H9 (cell line): Measurements from ENCODE around the gene EIF4G2. TPM values are rescaled to one million over a fixed set of nuclear protein-coding genes. Genes with fewer than 3 reads are reported as not detected.
"Not testable (repeated sequence)": the region's sequence is repeated elsewhere in the genome, so short reads cannot be mapped to it uniquely, and the experiment has no call there.

Experiments used
- DNase-seq: peaks from one replicate; pipeline ENCODE4 v3.0.0-alpha.2; 2017
- H2AFZ ChIP-seq: one replicate; pipeline ENCODE4 v1.6.1; 2013; ENCODE audit warnings: mild to moderate bottlenecking, low read length, control low read depth, moderate library complexity
- H2AK5ac ChIP-seq: 2 replicates; pipeline ENCODE4 v1.6.1; 2013; ENCODE audit warnings: low read length, control low read depth, mixed read lengths; ENCODE audit not compliant: insufficient read length
- H2BK120ac ChIP-seq: one replicate; pipeline ENCODE4 v1.6.1; 2013; ENCODE audit warnings: low read depth, mild to moderate bottlenecking, low read length, control low read depth, inconsistent platforms; ENCODE audit not compliant: poor library complexity, severe bottlenecking
- H2BK12ac ChIP-seq: 2 replicates; pipeline ENCODE4 v1.6.1; 2013; ENCODE audit warnings: low read length, control low read depth, mixed read lengths, low read depth; ENCODE audit not compliant: insufficient read length
- H2BK15ac ChIP-seq: 2 replicates; pipeline ENCODE4 v1.6.1; 2013; ENCODE audit warnings: low read depth, low read length, control low read depth
- H2BK20ac ChIP-seq: one replicate; pipeline ENCODE4 v1.6.1; 2013; ENCODE audit warnings: low read depth, mild to moderate bottlenecking, low read length, control low read depth, inconsistent platforms; ENCODE audit not compliant: poor library complexity, severe bottlenecking
- H2BK5ac ChIP-seq: 2 replicates; pipeline ENCODE4 v1.6.1; 2013; ENCODE audit warnings: low read length, control low read depth, mixed read lengths; ENCODE audit not compliant: insufficient read length
- H3K14ac ChIP-seq: 2 replicates; pipeline ENCODE4 v1.6.1; 2013; ENCODE audit warnings: low read length, control low read depth; ENCODE audit not compliant: insufficient read depth
- H3K18ac ChIP-seq: 2 replicates; pipeline ENCODE4 v1.6.1; 2013; ENCODE audit warnings: low read depth, mild to moderate bottlenecking, mixed read lengths, low read length, control low read depth; ENCODE audit not compliant: insufficient read length
- H3K23ac ChIP-seq: 2 replicates; pipeline ENCODE4 v1.6.1; 2013; ENCODE audit warnings: low read length, control low read depth, mixed read lengths, low read depth; ENCODE audit not compliant: insufficient read length
- H3K23me2 ChIP-seq: 2 replicates; pipeline ENCODE4 v1.6.1; 2013; ENCODE audit warnings: low read depth, mild to moderate bottlenecking, mixed read lengths, low read length, control low read depth; ENCODE audit not compliant: insufficient read length, poor library complexity, severe bottlenecking
- H3K27ac ChIP-seq: 2 replicates; pipeline ENCODE4 v1.5.1; 2013; ENCODE audit warnings: low read length, control low read depth, mixed read lengths, low read depth; ENCODE audit not compliant: insufficient read length
- H3K27me3 ChIP-seq: 2 replicates; pipeline ENCODE4 v1.6.1; 2013; ENCODE audit warnings: low read length, control low read depth, inconsistent platforms; ENCODE audit not compliant: insufficient read depth
- H3K4ac ChIP-seq: 2 replicates; pipeline ENCODE4 v1.6.1; 2013; ENCODE audit warnings: low read depth, mild to moderate bottlenecking, control low read depth, inconsistent platforms, low read length, moderate library complexity
- H3K4me1 ChIP-seq: 2 replicates; pipeline ENCODE4 v1.6.1; 2013; ENCODE audit warnings: low read length, control low read depth, inconsistent platforms; ENCODE audit not compliant: insufficient read depth
- H3K4me2 ChIP-seq: 2 replicates; pipeline ENCODE4 v1.6.1; 2013; ENCODE audit warnings: low read length, control low read depth, mixed read lengths; ENCODE audit not compliant: insufficient read length, insufficient read depth
- H3K56ac ChIP-seq: 2 replicates; pipeline ENCODE4 v1.6.1; 2013; ENCODE audit warnings: low read depth, mild to moderate bottlenecking, mixed read lengths, low read length, control low read depth; ENCODE audit not compliant: insufficient read length
- H3K79me1 ChIP-seq: 2 replicates; pipeline ENCODE4 v1.6.1; 2013; ENCODE audit warnings: low read depth, mild to moderate bottlenecking, moderate library complexity, low read length, control low read depth, inconsistent platforms; ENCODE audit not compliant: insufficient read depth, poor library complexity, severe bottlenecking
- H3K79me2 ChIP-seq: 2 replicates; pipeline ENCODE4 v1.6.1; 2013; ENCODE audit warnings: low read length, control low read depth, inconsistent platforms; ENCODE audit not compliant: insufficient read depth
- H3K9ac ChIP-seq: 2 replicates; pipeline ENCODE4 v1.6.1; 2013; ENCODE audit warnings: low read length, control low read depth, mixed read lengths; ENCODE audit not compliant: insufficient read length; ENCODE audit errors: extremely low read depth
- H3K9me3 ChIP-seq: one replicate; pipeline ENCODE4 v1.6.1; 2013; ENCODE audit warnings: low read depth, low read length, inconsistent platforms; ENCODE audit not compliant: control insufficient read depth
- H3T11ph ChIP-seq: one replicate; pipeline ENCODE4 v1.6.1; 2013; ENCODE audit warnings: mild to moderate bottlenecking, low read length, control low read depth, inconsistent platforms
- H4K20me1 ChIP-seq: one replicate; pipeline ENCODE4 v1.6.1; 2013; ENCODE audit not compliant: control insufficient read depth, insufficient read length, insufficient read depth
- H4K5ac ChIP-seq: 2 replicates; pipeline ENCODE4 v1.6.1; 2013; ENCODE audit warnings: low read depth, mild to moderate bottlenecking, mixed read lengths, low read length, control low read depth; ENCODE audit not compliant: insufficient read length
- H4K8ac ChIP-seq: replicated peaks from 2 replicates; pipeline ENCODE4 v1.6.1; 2013; ENCODE audit warnings: low read length, control low read depth, mixed read lengths, low read depth; ENCODE audit not compliant: insufficient read length
- H4K91ac ChIP-seq: 2 replicates; pipeline ENCODE4 v1.6.1; 2013; ENCODE audit warnings: low read depth, mild to moderate bottlenecking, moderate library complexity, mixed read lengths, low read length, control low read depth; ENCODE audit not compliant: insufficient read length
- H3K27ac Mint-ChIP-seq, 3 experiments: 2 replicates in 2 of 3; 3 replicates in 1 of 3; pipeline ENCODE4 v1.8.0; 2020 to 2021; ENCODE audit warnings: mixed read lengths in 3 of 3, mild to moderate bottlenecking in 1 of 3, moderate library complexity in 1 of 3
- H3K27me3 Mint-ChIP-seq: 2 replicates; pipeline ENCODE4 v1.8.0; 2021; ENCODE audit warnings: low read depth, mild to moderate bottlenecking, moderate library complexity, mixed read lengths
- H3K36me3 Mint-ChIP-seq, 3 experiments: 2 replicates in 2 of 3; 3 replicates in 1 of 3; pipeline ENCODE4 v1.8.0; 2020 to 2021; ENCODE audit warnings: low read depth in 3 of 3, mixed read lengths in 3 of 3; ENCODE audit not compliant: insufficient read depth in 1 of 3
- H3K4me1 Mint-ChIP-seq, 2 experiments: 2 replicates each; pipeline ENCODE4 v1.8.0; 2020; ENCODE audit warnings: mixed read lengths in 2 of 2
- H3K4me3 Mint-ChIP-seq, 2 experiments: 2 replicates in 1 of 2; 3 replicates in 1 of 2; pipeline ENCODE4 v1.8.0; 2020 to 2021; ENCODE audit warnings: mild to moderate bottlenecking in 2 of 2, mixed read lengths in 2 of 2, moderate library complexity in 1 of 2
- H3K9me3 Mint-ChIP-seq, 2 experiments: 2 replicates in 1 of 2; 3 replicates in 1 of 2; pipeline ENCODE4 v1.8.0; 2020; ENCODE audit warnings: mild to moderate bottlenecking in 2 of 2, mixed read lengths in 2 of 2, moderate library complexity in 1 of 2
- WGBS: extraction: QIAGEN DNeasy Blood & Tissue Kit; methylation state at CpG from one replicate; pipeline ENCODE4 v1.1.7; 2013; ENCODE audit warnings: missing lambda C conversion rate, low lambda C conversion rate, mixed read lengths; ENCODE audit not compliant: insufficient read length; ENCODE audit errors: extremely low coverage; 5-methylcytosine and 5-hydroxymethylcytosine counted together
- total RNA-seq: library from RNA; stranded (reverse); gene quantifications from 2 replicates; pipeline ENCODE4 v1.2.1, GENCODE V29; 2021
- TF ChIP-seq, protein P1 (sequence below): fragments of 200-600 bp; sonication (generic); conservative IDR thresholded peaks from 3 replicates; pipeline ENCODE4 v1.8.0; 2021; ENCODE audit warnings: antibody characterized with exemption, mild to moderate bottlenecking

EIF4G2 gene
- total RNA-seq, 1 experiment from 2014 or later: 1,013 TPM

DNA sequence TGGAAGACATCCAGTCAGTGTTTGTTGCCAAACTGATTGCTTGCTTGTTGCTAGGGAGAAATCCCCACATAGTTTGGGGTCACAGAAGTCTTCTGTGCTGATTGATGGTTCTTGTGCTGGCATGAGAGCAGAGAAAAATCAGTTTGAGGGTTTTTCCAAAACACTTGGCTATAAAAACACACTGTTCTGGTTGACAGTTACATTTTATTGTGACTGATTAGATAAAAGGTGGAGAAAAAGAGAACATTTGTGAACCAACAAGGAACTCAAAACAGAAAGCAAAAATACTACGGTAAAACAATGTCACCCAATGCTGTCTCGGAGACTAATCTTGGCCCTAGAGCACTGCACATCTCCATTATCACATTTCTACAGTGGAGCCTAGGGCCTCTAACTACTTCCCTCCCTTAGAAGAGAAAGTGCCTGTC, 14.4 kb upstream of the EIF4G2 start:
- TF ChIP-seq, protein P1, sequence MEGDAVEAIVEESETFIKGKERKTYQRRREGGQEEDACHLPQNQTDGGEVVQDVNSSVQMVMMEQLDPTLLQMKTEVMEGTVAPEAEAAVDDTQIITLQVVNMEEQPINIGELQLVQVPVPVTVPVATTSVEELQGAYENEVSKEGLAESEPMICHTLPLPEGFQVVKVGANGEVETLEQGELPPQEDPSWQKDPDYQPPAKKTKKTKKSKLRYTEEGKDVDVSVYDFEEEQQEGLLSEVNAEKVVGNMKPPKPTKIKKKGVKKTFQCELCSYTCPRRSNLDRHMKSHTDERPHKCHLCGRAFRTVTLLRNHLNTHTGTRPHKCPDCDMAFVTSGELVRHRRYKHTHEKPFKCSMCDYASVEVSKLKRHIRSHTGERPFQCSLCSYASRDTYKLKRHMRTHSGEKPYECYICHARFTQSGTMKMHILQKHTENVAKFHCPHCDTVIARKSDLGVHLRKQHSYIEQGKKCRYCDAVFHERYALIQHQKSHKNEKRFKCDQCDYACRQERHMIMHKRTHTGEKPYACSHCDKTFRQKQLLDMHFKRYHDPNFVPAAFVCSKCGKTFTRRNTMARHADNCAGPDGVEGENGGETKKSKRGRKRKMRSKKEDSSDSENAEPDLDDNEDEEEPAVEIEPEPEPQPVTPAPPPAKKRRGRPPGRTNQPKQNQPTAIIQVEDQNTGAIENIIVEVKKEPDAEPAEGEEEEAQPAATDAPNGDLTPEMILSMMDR: no peak
- H2BK5ac ChIP-seq: no peak overlapping the region
- no peak overlapping the region for H2BK20ac ChIP-seq
- no peak overlapping the region for H3K56ac ChIP-seq
- no peaks in the 10 kb centered on the region for H3K79me2 ChIP-seq
- no peak overlapping the region for H2BK120ac ChIP-seq
- H2AK5ac ChIP-seq: no peak overlapping the region
- no peak overlapping the region for H4K8ac ChIP-seq
- no peaks in the 10 kb centered on the region for H3K4me1 ChIP-seq
- H4K91ac ChIP-seq: no peak overlapping the region
- no peak overlapping the region for H3K14ac ChIP-seq
- DNase-seq: no peak
- no peak overlapping the region for H3K4me2 ChIP-seq
- no peaks in the 10 kb centered on the region for H3K36me3 Mint-ChIP-seq
- no peaks in the 10 kb centered on the region for H3K23me2 ChIP-seq
- H3K27ac Mint-ChIP-seq: no peak overlapping the region
- H3K4me3 Mint-ChIP-seq: no peak overlapping the region
- H2BK12ac ChIP-seq: no peak overlapping the region
- no peaks in the 10 kb centered on the region for H3K9me3 Mint-ChIP-seq
- no peaks in the 10 kb centered on the region for H3K9me3 ChIP-seq
- H3T11ph ChIP-seq: no peak overlapping the region
- H3K27me3 ChIP-seq: no peaks in the 10 kb centered on the region
- H3K9ac ChIP-seq: no peak overlapping the region
- no peak overlapping the region for H3K27ac ChIP-seq
- H3K4ac ChIP-seq: no peak overlapping the region
- H4K5ac ChIP-seq: no peak overlapping the region
- no peak overlapping the region for H2BK15ac ChIP-seq
- no peak overlapping the region for H3K23ac ChIP-seq
- H3K4me1 Mint-ChIP-seq: no peaks in the 10 kb centered on the region
- no peaks in the 10 kb centered on the region for H3K27me3 Mint-ChIP-seq
- H3K18ac ChIP-seq: no peak overlapping the region
- WGBS: no CpG with 5 or more reads among the region's 2 CpGs
- no peaks in the 10 kb centered on the region for H4K20me1 ChIP-seq
- H2AFZ ChIP-seq: no peak overlapping the region
- no peaks in the 10 kb centered on the region for H3K79me1 ChIP-seq

DNA sequence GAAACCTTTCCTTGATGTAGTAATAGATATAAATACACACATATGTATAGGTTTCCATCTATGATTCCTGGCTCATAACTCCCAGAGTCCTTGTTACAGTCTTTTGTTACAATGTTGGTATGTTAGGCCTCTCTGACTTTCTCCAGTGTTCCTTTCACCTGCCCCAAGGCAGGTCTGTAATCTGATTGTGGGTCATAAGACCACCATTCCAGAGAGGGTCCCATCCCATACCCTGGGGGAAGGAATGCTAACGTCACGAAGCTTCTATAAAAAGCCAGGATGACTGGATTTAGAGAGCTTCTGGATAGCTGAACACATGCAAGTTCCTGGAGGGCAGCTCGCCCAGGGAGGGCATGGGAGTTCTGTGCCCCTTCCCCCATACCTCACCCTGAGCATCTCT, 13.8 kb upstream of the EIF4G2 start:
- H3K4me2 ChIP-seq, H3T11ph ChIP-seq, H4K20me1 ChIP-seq, H3K9me3 Mint-ChIP-seq, H2BK15ac ChIP-seq, DNase-seq, H3K27me3 ChIP-seq, H2AK5ac ChIP-seq, H3K9ac ChIP-seq, H3K9me3 ChIP-seq, H3K36me3 Mint-ChIP-seq, H3K79me2 ChIP-seq, H3K27ac Mint-ChIP-seq, H2BK5ac ChIP-seq, H2BK20ac ChIP-seq, H3K23ac ChIP-seq, H2BK120ac ChIP-seq, H3K4me1 ChIP-seq, H3K27me3 Mint-ChIP-seq, H3K4me1 Mint-ChIP-seq, H2AFZ ChIP-seq, H3K23me2 ChIP-seq, H4K5ac ChIP-seq, H3K27ac ChIP-seq, H4K8ac ChIP-seq, H3K56ac ChIP-seq, H3K18ac ChIP-seq, H2BK12ac ChIP-seq, H3K4ac ChIP-seq, H3K14ac ChIP-seq, H3K4me3 Mint-ChIP-seq, H3K79me1 ChIP-seq, H4K91ac ChIP-seq: not testable (repeated sequence)
- WGBS: no CpG with 5 or more reads among the region's 3 CpGs
